GM12874 (cell line): ENCODE measurements around the gene RPL14.

Source experiments
- TF ChIP-seq, protein P1 (sequence below): IDR thresholded peaks from 2 replicates; pipeline ENCODE4 v1.5.1; 2011; ENCODE audit warnings: low read depth, mild to moderate bottlenecking, control low read depth, low read length, moderate library complexity; ENCODE audit not compliant: insufficient read depth

Gene RPL14

DNA sequence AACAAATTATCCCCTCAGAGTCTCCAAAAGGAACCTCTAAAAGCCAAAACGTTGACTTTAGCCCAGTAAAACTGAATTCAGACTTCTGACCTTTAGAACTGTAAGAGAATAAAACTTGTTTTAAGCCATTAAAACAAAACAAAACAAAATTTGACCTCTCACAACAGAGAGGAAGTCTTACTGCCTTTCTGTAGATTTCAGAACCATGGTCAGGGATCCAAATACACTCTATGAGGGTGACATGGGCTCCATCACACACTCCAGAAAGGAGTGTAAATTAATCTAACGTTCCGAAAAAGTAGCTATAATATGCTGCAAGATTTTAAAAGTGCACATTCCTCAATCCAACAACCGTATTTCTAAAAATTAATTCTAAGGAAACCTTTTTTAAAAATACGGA, 19.2 kb upstream of the RPL14 start:
- TF ChIP-seq, protein P1, sequence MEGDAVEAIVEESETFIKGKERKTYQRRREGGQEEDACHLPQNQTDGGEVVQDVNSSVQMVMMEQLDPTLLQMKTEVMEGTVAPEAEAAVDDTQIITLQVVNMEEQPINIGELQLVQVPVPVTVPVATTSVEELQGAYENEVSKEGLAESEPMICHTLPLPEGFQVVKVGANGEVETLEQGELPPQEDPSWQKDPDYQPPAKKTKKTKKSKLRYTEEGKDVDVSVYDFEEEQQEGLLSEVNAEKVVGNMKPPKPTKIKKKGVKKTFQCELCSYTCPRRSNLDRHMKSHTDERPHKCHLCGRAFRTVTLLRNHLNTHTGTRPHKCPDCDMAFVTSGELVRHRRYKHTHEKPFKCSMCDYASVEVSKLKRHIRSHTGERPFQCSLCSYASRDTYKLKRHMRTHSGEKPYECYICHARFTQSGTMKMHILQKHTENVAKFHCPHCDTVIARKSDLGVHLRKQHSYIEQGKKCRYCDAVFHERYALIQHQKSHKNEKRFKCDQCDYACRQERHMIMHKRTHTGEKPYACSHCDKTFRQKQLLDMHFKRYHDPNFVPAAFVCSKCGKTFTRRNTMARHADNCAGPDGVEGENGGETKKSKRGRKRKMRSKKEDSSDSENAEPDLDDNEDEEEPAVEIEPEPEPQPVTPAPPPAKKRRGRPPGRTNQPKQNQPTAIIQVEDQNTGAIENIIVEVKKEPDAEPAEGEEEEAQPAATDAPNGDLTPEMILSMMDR, result no peak

DNA sequence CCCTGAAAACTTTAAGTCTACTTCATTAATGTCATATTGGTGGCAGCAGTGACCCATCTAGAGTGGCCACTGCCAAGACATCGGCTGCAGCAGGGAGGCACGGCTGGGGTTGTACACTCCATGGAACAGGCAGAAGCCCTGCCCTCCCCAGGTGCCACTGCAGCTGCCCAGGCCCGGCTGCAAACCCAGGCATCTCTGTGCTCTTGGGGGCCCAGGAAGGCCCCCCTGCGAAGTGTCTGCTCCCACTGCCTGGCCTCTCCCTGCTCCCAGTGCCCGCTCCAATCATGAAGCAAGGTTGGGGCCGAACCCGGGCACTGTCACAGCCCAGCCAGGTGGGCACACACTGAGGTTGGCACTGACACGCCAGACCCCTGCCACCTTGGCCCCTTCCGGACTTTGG, 12.1 kb upstream of the RPL14 start:
- TF ChIP-seq, protein P1, result no peak

DNA sequence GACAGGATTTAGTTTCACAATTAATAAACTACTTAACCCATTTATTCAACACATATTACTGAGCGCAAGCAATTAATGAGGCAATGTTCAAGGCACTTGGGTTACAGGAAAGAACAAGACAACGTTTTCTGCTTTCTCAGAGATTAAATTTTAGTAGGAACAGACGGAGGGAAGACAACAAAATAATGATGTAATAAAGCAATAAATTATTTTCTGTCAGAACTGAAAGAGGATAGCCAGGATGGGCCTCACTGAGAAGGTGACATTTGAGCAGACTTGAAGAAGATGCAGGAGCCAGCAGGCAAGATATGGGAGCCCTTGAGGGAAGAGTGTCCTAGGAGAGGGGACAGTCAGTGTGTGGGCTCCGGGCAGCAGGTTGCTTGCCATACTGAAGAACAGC, 11.3 kb upstream of the RPL14 start:
- TF ChIP-seq, protein P1, result no peak

DNA sequence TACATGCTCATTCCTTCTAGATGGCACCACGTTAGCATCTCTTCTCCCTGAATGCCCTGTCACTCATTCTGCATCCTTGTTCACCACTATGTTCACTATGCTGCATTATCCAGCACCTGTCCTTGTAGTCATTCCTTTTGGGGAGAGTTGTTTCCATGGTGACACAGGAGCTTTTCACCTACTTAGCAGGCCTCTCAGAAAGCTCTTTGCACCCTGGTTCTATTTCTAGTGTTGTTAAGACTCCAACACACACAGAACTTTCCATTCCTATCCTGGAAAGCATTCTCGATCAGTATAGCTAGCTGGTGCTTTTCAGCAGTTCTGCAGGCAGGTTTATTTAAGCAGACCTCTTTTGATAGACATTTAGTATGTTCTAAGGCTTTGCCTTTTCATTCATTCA, 6.7 kb upstream of the RPL14 start:
- TF ChIP-seq, protein P1, result no peak

DNA sequence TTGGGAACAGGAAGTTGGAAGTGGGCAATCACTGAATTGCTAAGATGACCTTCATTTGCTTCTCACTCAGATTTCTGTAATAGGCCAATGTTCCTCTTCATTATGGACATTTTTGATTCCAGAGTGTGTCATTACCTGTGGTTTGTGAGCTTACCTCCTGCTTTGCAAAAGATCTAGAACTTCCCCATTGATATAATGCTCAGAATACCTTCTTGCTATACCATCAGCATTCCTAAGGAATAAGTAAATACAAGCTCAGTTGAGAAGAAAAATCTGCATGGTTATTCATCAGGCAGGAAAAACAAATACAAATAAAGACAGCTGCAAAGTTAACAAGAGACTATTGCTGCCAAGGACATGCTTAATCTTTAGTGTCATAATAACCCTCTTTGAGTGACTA, 5.6 kb upstream of the RPL14 start:
- TF ChIP-seq, protein P1, result no peak

DNA sequence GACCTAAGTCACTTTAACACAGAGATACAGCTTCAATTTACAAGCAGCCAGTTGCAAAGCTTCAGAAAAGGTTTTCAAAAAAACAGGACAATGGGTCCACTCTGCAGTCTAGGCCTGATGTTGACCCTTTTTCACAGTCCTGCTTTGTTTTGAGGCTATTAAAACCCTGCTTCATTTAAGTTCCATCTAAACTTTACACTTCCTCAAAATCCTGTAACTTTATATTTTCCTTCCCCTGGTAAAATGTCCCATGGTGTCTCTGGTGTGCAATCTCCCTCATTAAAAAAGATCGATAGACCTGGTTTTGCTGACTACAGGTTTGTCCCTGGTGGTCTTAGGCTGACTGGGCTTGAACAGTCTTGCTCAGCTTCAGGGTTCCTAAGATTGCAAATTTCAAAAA, 5.1 kb upstream of the RPL14 start:
- TF ChIP-seq, protein P1, result no peak

DNA sequence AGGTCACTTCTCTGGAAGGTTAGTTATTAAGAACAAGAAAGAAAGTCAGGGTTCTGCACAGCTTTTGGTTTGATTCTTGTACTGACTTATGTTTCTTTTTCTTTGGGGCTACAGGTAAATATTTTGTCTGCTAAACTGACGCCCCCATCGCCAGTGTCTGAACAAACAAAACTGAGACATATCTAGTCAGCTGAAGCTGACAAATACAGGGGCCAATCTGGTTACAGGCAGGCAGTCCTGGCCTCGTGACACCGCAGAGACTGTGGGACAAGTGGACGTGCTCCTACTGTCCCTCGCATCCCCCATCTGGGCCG, 4.6 kb upstream of the RPL14 start:
- TF ChIP-seq, protein P1, result no peak
